ENCODE results near the gene MPHOSPH9. TPM values are rescaled to one million over a fixed set of nuclear protein-coding genes. Genes with fewer than 3 reads are reported as not detected.
A peak's percentile ranks its signal among the peaks of the same experiment; 100 is the strongest.

The MPHOSPH9 gene
- total and polyA plus RNA-seq, 2 donors (not counting 1 experiment from before 2014, with no cell fraction given), result 17.2 to 50.5 TPM

DNA sequence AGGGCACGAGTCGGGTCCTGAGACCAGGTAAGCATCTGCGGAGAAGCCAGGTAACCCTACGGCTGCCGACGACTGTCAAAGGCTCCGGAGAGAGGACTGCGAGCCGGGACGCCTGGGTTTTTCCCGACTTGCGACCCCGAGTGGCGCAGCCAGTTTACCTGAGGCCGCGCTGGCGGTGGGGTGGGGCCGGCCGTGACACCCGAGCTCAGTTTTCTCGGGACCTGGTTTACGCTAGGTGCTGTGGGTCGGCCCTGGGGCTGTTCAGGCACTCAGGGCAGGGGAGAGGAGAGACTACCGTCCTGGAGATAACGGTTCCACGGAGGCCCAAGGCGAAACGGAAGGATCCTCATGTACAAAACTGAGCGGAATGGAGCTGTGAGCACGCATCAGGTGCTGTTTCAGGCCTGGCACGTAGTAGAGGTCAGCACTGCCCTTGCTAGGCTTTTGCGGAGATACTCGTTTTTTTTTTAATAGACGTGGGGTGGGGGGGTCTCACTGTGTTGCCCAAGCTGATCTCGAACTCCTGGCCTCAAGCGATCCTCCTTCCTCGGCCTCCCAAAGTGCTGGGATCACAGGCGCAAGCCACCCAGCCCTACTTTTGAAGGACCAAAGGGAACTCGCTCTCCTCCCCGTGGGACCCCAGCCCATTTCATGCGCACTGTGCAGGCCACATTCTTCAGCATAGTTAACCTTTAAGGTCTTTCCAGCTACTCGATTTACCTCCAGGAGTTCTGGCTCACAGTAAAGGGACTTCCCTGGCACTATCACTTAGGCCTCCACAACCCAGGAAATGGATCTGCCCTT is 766 bp upstream of the MPHOSPH9 start:
- peak overlapping the region; percentile 97 for H3K4me2 ChIP-seq (ENCODE audit: extremely low read depth, insufficient read depth, low read length)
- H3K79me2 ChIP-seq (ENCODE audit: control insufficient read depth, insufficient read depth, low read length), result peaks cover 46% of the 10 kb centered on the region
- peak overlapping the region; percentile 70 to 100 (median 86) for H3K4me3 ChIP-seq (replicated peaks in 1 of 4; ENCODE audit: control extremely low read depth in 1 of 4, insufficient read depth in 1 of 4, low read depth in 3 of 4, low read length in 4 of 4)
- peak overlapping the region; percentile 83 for H3K9ac ChIP-seq (ENCODE audit: insufficient read depth, low read length)
- H4K20me1 ChIP-seq (ENCODE audit: control insufficient read depth, extremely low read depth, insufficient read depth, low read length), result no peaks in the 10 kb centered on the region
- no peak for TF ChIP-seq EZH2 (IDR thresholded peaks at IDR 0.05; ENCODE audit: low read length, missing control alignments)
- TF ChIP-seq, protein P1, sequence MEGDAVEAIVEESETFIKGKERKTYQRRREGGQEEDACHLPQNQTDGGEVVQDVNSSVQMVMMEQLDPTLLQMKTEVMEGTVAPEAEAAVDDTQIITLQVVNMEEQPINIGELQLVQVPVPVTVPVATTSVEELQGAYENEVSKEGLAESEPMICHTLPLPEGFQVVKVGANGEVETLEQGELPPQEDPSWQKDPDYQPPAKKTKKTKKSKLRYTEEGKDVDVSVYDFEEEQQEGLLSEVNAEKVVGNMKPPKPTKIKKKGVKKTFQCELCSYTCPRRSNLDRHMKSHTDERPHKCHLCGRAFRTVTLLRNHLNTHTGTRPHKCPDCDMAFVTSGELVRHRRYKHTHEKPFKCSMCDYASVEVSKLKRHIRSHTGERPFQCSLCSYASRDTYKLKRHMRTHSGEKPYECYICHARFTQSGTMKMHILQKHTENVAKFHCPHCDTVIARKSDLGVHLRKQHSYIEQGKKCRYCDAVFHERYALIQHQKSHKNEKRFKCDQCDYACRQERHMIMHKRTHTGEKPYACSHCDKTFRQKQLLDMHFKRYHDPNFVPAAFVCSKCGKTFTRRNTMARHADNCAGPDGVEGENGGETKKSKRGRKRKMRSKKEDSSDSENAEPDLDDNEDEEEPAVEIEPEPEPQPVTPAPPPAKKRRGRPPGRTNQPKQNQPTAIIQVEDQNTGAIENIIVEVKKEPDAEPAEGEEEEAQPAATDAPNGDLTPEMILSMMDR (conservative IDR thresholded peaks at IDR 0.05 in 1 of 2, IDR thresholded peaks at IDR 0.05 in 1 of 2; ENCODE audit: low read depth in 1 of 2, low read length in 2 of 2), result no peak
- no peaks in the 10 kb centered on the region for H3K9me3 ChIP-seq (ENCODE audit: control insufficient read depth, insufficient read depth, low read depth, low read length)
- H3K4me1 ChIP-seq (ENCODE audit: control insufficient read depth, extremely low read depth, insufficient read depth, low read length), result peaks cover 4% of the 10 kb centered on the region
- peak overlapping the region; percentile 77 for H3K27ac ChIP-seq (ENCODE audit: insufficient read depth, low read length)
- no peaks in the 10 kb centered on the region for H3K27me3 ChIP-seq (ENCODE audit: control insufficient read depth, insufficient read depth, low read length)
- H3K36me3 ChIP-seq (ENCODE audit: control insufficient read depth, insufficient read depth, low read length), result no peaks in the 10 kb centered on the region
- H2AFZ ChIP-seq (ENCODE audit: low read length), result peak overlapping the region; percentile 87
- no peak for DNase-seq (ENCODE audit: low read depth in 2 of 2)

DNA sequence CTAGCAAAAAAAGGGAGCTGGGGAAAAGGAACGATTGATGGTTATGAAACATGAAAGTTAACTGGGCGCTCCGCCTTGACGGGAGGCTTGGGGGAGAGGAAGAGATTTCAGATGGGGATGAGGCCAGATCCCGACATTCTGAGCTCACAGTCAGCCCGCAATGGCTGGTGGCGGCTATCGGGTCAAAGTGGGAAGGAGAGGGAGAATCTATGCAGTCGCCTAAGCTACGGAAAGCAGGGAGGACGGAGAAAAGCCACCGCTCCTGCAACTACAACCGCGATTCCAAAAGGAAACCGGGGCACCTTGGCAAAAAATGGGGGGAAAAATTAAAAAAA is 502 bp downstream of the MPHOSPH9 start:
- Histone ChIP-seq H3K27me3 (ENCODE audit: control insufficient read depth, insufficient read depth, low read length) (no peaks in the 10 kb centered on the region), H3K9ac (ENCODE audit: insufficient read depth, low read length) (peak overlapping the region; percentile 80), H3K27ac (ENCODE audit: insufficient read depth, low read length) (peak overlapping the region; percentile 64), H4K20me1 (ENCODE audit: control insufficient read depth, extremely low read depth, insufficient read depth, low read length) (no peaks in the 10 kb centered on the region), H3K9me3 (ENCODE audit: control insufficient read depth, insufficient read depth, low read depth, low read length) (no peaks in the 10 kb centered on the region), H3K4me3 (replicated peaks in 1 of 4; ENCODE audit: control extremely low read depth in 1 of 4, insufficient read depth in 1 of 4, low read depth in 3 of 4, low read length in 4 of 4) (peak overlapping the region; percentile 61 to 100 (median 78)), H3K36me3 (ENCODE audit: control insufficient read depth, insufficient read depth, low read length) (no peaks in the 10 kb centered on the region), H3K4me2 (ENCODE audit: extremely low read depth, insufficient read depth, low read length) (peak overlapping the region; percentile 94), H3K79me2 (ENCODE audit: control insufficient read depth, insufficient read depth, low read length) (peaks cover 52% of the 10 kb centered on the region), H3K4me1 (ENCODE audit: control insufficient read depth, extremely low read depth, insufficient read depth, low read length) (no peaks in the 10 kb centered on the region), H2AFZ (ENCODE audit: low read length) (peak overlapping the region; percentile 46)
- TF ChIP-seq, protein P1 (conservative IDR thresholded peaks at IDR 0.05 in 1 of 2, IDR thresholded peaks at IDR 0.05 in 1 of 2; ENCODE audit: low read depth in 1 of 2, low read length in 2 of 2), result no peak
- TF ChIP-seq EZH2 (IDR thresholded peaks at IDR 0.05; ENCODE audit: low read length, missing control alignments), result no peak
- no peak for DNase-seq (ENCODE audit: low read depth in 2 of 2)

DNA sequence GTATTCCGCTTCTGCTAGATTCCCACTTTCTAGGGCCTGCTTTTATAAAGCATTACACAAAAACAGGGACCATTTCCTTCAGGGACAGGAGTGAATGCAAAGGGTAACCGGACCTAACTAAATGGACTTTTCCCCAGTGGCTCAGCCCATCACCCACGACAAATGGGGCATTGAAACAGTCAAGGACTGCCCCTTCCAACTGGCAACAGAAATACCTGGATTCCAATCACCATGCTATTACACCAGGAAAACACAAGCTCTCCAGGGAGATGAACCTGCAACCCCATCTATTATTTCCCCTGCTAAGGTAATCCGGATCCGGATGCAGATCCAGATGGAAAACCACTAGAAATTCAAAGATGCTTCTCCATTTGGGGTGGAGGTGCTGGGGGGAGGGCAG is 1.0 kb downstream of the MPHOSPH9 start:
- H3K9ac ChIP-seq (ENCODE audit: insufficient read depth, low read length), result peak overlapping the region; percentile 16
- peak overlapping the region; percentile 61 to 100 (median 78) for H3K4me3 ChIP-seq (replicated peaks in 1 of 4; ENCODE audit: control extremely low read depth in 1 of 4, insufficient read depth in 1 of 4, low read depth in 3 of 4, low read length in 4 of 4)
- H3K4me1 ChIP-seq (ENCODE audit: control insufficient read depth, extremely low read depth, insufficient read depth, low read length), result no peaks in the 10 kb centered on the region
- no peaks in the 10 kb centered on the region for H3K9me3 ChIP-seq (ENCODE audit: control insufficient read depth, insufficient read depth, low read depth, low read length)
- no peaks in the 10 kb centered on the region for H3K36me3 ChIP-seq (ENCODE audit: control insufficient read depth, insufficient read depth, low read length)
- peak overlapping the region; percentile 43 for H2AFZ ChIP-seq (ENCODE audit: low read length)
- no peak for DNase-seq (ENCODE audit: low read depth in 2 of 2)
- H3K79me2 ChIP-seq (ENCODE audit: control insufficient read depth, insufficient read depth, low read length), result peaks cover 54% of the 10 kb centered on the region
- H3K4me2 ChIP-seq (ENCODE audit: extremely low read depth, insufficient read depth, low read length), result peak overlapping the region; percentile 94
- peak overlapping the region; percentile 64 for H3K27ac ChIP-seq (ENCODE audit: insufficient read depth, low read length)
- TF ChIP-seq EZH2 (IDR thresholded peaks at IDR 0.05; ENCODE audit: low read length, missing control alignments), result no peak
- TF ChIP-seq, protein P1 (conservative IDR thresholded peaks at IDR 0.05 in 1 of 2, IDR thresholded peaks at IDR 0.05 in 1 of 2; ENCODE audit: low read depth in 1 of 2, low read length in 2 of 2), result no peak
- no peaks in the 10 kb centered on the region for H4K20me1 ChIP-seq (ENCODE audit: control insufficient read depth, extremely low read depth, insufficient read depth, low read length)
- no peaks in the 10 kb centered on the region for H3K27me3 ChIP-seq (ENCODE audit: control insufficient read depth, insufficient read depth, low read length)
